ENCODE results near the gene DNAH17. TPM values are rescaled to one million over a fixed set of nuclear protein-coding genes. Genes with fewer than 3 reads are reported as not detected.
A peak's percentile ranks its signal among the peaks of the same experiment; 100 is the strongest.

Gene DNAH17
- total RNA-seq, 1 donor from 2014 or later: 2.0 TPM

GRCh38 chr17:78380370-78380769, 196.8 kb downstream of the DNAH17 start:
- H3K27me3 ChIP-seq: no peaks in the 10 kb centered on the region
- H3K4me3 ChIP-seq: no peak overlapping the region
- TF ChIP-seq POLR2A (IDR thresholded peaks at IDR 0.05) (no peak), POLR2AphosphoS5 (IDR thresholded peaks at IDR 0.05; ENCODE audit: insufficient read depth in 1 of 2, low read depth in 1 of 2) (no peak)
- TF ChIP-seq, protein P1, sequence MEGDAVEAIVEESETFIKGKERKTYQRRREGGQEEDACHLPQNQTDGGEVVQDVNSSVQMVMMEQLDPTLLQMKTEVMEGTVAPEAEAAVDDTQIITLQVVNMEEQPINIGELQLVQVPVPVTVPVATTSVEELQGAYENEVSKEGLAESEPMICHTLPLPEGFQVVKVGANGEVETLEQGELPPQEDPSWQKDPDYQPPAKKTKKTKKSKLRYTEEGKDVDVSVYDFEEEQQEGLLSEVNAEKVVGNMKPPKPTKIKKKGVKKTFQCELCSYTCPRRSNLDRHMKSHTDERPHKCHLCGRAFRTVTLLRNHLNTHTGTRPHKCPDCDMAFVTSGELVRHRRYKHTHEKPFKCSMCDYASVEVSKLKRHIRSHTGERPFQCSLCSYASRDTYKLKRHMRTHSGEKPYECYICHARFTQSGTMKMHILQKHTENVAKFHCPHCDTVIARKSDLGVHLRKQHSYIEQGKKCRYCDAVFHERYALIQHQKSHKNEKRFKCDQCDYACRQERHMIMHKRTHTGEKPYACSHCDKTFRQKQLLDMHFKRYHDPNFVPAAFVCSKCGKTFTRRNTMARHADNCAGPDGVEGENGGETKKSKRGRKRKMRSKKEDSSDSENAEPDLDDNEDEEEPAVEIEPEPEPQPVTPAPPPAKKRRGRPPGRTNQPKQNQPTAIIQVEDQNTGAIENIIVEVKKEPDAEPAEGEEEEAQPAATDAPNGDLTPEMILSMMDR (IDR thresholded peaks at IDR 0.05): no peak
- H3K27ac ChIP-seq: no peak overlapping the region
- no peaks in the 10 kb centered on the region for H3K9me3 ChIP-seq
- intact Hi-C loops (cut with DNase I): no loop called here
- peaks cover 64% of the 10 kb centered on the region for H3K4me1 ChIP-seq
- no peak for DNase-seq (ENCODE audit: extremely low spot score in 2 of 2)
- no peaks in the 10 kb centered on the region for H3K36me3 ChIP-seq

- H3K27me3 ChIP-seq: no peaks in the 10 kb centered on the region
- H3K4me3 ChIP-seq: peak overlapping the region; percentile 60 to 87
- no peaks in the 10 kb centered on the region for H3K9me3 ChIP-seq
- H3K27ac ChIP-seq: peak overlapping the region; percentile 89
- TF ChIP-seq POLR2A (IDR thresholded peaks at IDR 0.05): no peak
- TF ChIP-seq POLR2AphosphoS5 (IDR thresholded peaks at IDR 0.05; ENCODE audit: insufficient read depth in 1 of 2, low read depth in 1 of 2): no peak
- TF ChIP-seq, protein P1 (IDR thresholded peaks at IDR 0.05): no peak
- no peak for DNase-seq (ENCODE audit: extremely low spot score in 2 of 2)
- intact Hi-C loops (cut with DNase I): no loop called here
- no peaks in the 10 kb centered on the region for H3K36me3 ChIP-seq
- peaks cover 52% of the 10 kb centered on the region for H3K4me1 ChIP-seq
Measured at GRCh38 chr17:78379131-78379491, 198.1 kb downstream of the DNAH17 start.

GRCh38 chr17:78378225-78379130, 198.7 kb downstream of the DNAH17 start, which contains the start of gene PGS1:
Gene PGS1, plus strand, starts transcription at chr17:78378649. Its CDS starts 17 bp downstream, at chr17:78378666.
- H3K9me3 ChIP-seq: no peaks in the 10 kb centered on the region
- peak within 1 kb of the TSS; percentile 60 to 87 for H3K4me3 ChIP-seq
- peaks cover 45% of the 10 kb centered on the region for H3K4me1 ChIP-seq
- no peak for DNase-seq (ENCODE audit: extremely low spot score in 2 of 2)
- no peaks in the 10 kb centered on the region for H3K36me3 ChIP-seq
- TF ChIP-seq POLR2AphosphoS5 (IDR thresholded peaks at IDR 0.05; ENCODE audit: insufficient read depth in 1 of 2, low read depth in 1 of 2) (peak; percentile 86 to 90), POLR2A (IDR thresholded peaks at IDR 0.05) (peak in 1 of 2 donors; percentile 64)
- TF ChIP-seq, protein P1 (IDR thresholded peaks at IDR 0.05): peak in 1 of 3 experiments; percentile 4
- intact Hi-C loops (cut with DNase I): no loop called here
- no peaks in the 10 kb centered on the region for H3K27me3 ChIP-seq
- peak within 1 kb of the TSS; percentile 89 for H3K27ac ChIP-seq

- intact Hi-C loops (cut with DNase I): no loop called here
- peak overlapping the region; percentile 60 to 87 for H3K4me3 ChIP-seq
- peaks cover 45% of the 10 kb centered on the region for H3K4me1 ChIP-seq
- TF ChIP-seq POLR2A (IDR thresholded peaks at IDR 0.05): no peak
- H3K27ac ChIP-seq: peak overlapping the region; percentile 89
- no peaks in the 10 kb centered on the region for H3K36me3 ChIP-seq
- DNase-seq (ENCODE audit: extremely low spot score in 2 of 2): no peak
- no peaks in the 10 kb centered on the region for H3K9me3 ChIP-seq
- no peaks in the 10 kb centered on the region for H3K27me3 ChIP-seq
Measured at GRCh38 chr17:78377858-78378224, 199.4 kb downstream of the DNAH17 start.

DNA sequence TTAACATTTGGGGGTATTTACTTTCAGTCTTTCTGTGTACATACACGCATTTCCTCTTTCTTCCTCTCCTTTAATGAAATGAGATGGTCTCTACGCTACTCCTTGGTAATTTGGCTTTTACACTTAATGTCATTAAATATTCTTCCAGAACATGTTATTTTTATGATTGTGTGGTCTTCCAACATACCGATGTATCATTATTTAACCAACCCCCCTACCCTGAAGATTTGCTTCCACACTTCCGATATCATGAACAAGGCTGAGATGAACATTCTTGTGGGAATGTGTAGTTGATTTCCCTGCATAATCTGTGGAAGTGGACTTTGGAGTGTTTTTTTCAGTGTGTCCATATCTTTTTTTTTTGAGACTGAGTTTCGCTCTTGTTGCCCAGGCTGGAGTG, 201.0 kb downstream of the DNAH17 start:
- H3K4me1 ChIP-seq: peaks cover 33% of the 10 kb centered on the region
- DNase-seq (ENCODE audit: extremely low spot score in 2 of 2): no peak
- no peaks in the 10 kb centered on the region for H3K36me3 ChIP-seq
- TF ChIP-seq POLR2AphosphoS5 (IDR thresholded peaks at IDR 0.05; ENCODE audit: insufficient read depth in 1 of 2, low read depth in 1 of 2): no peak
- TF ChIP-seq POLR2A (IDR thresholded peaks at IDR 0.05): no peak
- TF ChIP-seq, protein P1 (IDR thresholded peaks at IDR 0.05): no peak
- intact Hi-C loops (cut with DNase I): no loop called here
- H3K27me3 ChIP-seq: no peaks in the 10 kb centered on the region
- no peaks in the 10 kb centered on the region for H3K9me3 ChIP-seq
- no peak overlapping the region for H3K4me3 ChIP-seq
- no peak overlapping the region for H3K27ac ChIP-seq

All from vagina (tissue), 2 donors.